B cell (primary cell): ENCODE measurements around the gene LCN2. TPM values are rescaled to one million over a fixed set of nuclear protein-coding genes. Genes with fewer than 3 reads are reported as not detected.

ENCODE experiments used
- ATAC-seq: fragments of 200-7000 bp; cut with Tn5 transposase; one replicate; pipeline ENCODE4 v1.10.0; 2021; ENCODE audit warnings: low read depth, mild to moderate bottlenecking, moderate number of reproducible peaks, moderate library complexity
- CTCF ChIA-PET: fragments of 350-600 bp; sonication (Branson Sonifier 250); formaldehyde crosslinking; loops from one replicate; lab custom pipeline; 2021; ENCODE audit warnings: antibody characterized with exemption, inconsistent platforms; lab: Charles Lee
- POLR2A ChIA-PET: fragments of 350-600 bp; sonication (Branson Sonifier 250); formaldehyde crosslinking; loops from one replicate; lab custom pipeline; 2021; ENCODE audit warnings: antibody characterized with exemption; lab: Charles Lee
- DNase-seq: peaks from one replicate; pipeline ENCODE4 v3.0.0; 2013
- H2AFZ ChIP-seq: 2 replicates; pipeline ENCODE4 v1.6.1; 2012; ENCODE audit warnings: mild to moderate bottlenecking, low read depth, low read length; ENCODE audit not compliant: insufficient read depth, poor library complexity, severe bottlenecking
- H3K27ac ChIP-seq, 2 donors: 1 replicate in 1 of 2; 2 replicates in 1 of 2; pipeline ENCODE4 v1.5.1; 2012 to 2013; ENCODE audit warnings: low read length in 2 of 2, mild to moderate bottlenecking in 2 of 2, moderate library complexity in 1 of 2
- H3K27me3 ChIP-seq, 4 experiments: fragments of 200-600 bp in 1 of 4; sonication (generic) in 1 of 4; replicated peaks in 1 of 4; 1 replicate in 2 of 4; 2 replicates in 2 of 4; pipeline versions ENCODE4 v1.6.1 to v1.7.0; 2013 to 2016; ENCODE audit warnings: low read length in 3 of 4, mild to moderate bottlenecking in 2 of 4, mixed read lengths in 1 of 4, moderate library complexity in 1 of 4; ENCODE audit not compliant: insufficient read depth in 4 of 4, control insufficient read depth in 3 of 4; ENCODE audit errors: control extremely low read depth in 1 of 4
- H3K36me3 ChIP-seq, 2 experiments: replicated peaks in 1 of 2; 1 replicate in 1 of 2; 2 replicates in 1 of 2; pipeline versions ENCODE4 v1.6.1 to v1.7.1; 2013; ENCODE audit warnings: low read length in 1 of 2; ENCODE audit not compliant: insufficient read depth in 2 of 2, control insufficient read depth in 1 of 2; ENCODE audit errors: control extremely low read depth in 1 of 2, extremely low read depth in 1 of 2
- H3K4me1 ChIP-seq, 2 donors: fragments of 200-600 bp in 1 of 2; sonication (generic) in 1 of 2; 1 replicate in 1 of 2; 2 replicates in 1 of 2; pipeline versions ENCODE4 v1.5.1 to v1.6.1; 2013 to 2017; ENCODE audit warnings: low read length in 2 of 2; ENCODE audit not compliant: control insufficient read depth in 2 of 2, insufficient read depth in 2 of 2
- H3K4me2 ChIP-seq: replicated peaks from 2 replicates; pipeline ENCODE3; 2012; ENCODE audit warnings: mild to moderate bottlenecking, low read depth, low read length; ENCODE audit not compliant: poor library complexity, severe bottlenecking
- H3K4me3 ChIP-seq, 5 experiments: fragments of 200-600 bp in 1 of 5; sonication (generic) in 1 of 5; 1 replicate in 3 of 5; 2 replicates in 2 of 5; pipeline versions ENCODE4 v1.5.1 to v1.7.0; 2011 to 2016; ENCODE audit warnings: low read length in 4 of 5, mild to moderate bottlenecking in 4 of 5, low read depth in 2 of 5, control low read depth in 1 of 5, moderate library complexity in 1 of 5; ENCODE audit not compliant: insufficient read depth in 1 of 5; ENCODE audit errors: control extremely low read depth in 1 of 5, extremely low read depth in 1 of 5
- H3K79me2 ChIP-seq: fragments of 200-600 bp; sonication (generic); one replicate; pipeline ENCODE4 v1.6.0; 2016; ENCODE audit warnings: low read length; ENCODE audit not compliant: control insufficient read depth, insufficient read depth
- H3K9ac ChIP-seq: fragments of 200-600 bp; sonication (generic); 2 replicates; pipeline ENCODE4 v1.6.1; 2017; ENCODE audit warnings: mild to moderate bottlenecking, low read length, moderate library complexity
- H3K9me3 ChIP-seq, 3 donors: one replicate each; pipeline versions ENCODE4 v1.6.1 to v1.7.1; 2013; ENCODE audit warnings: low read length in 2 of 3; ENCODE audit not compliant: control insufficient read depth in 2 of 3, insufficient read depth in 1 of 3; ENCODE audit errors: control extremely low read depth in 1 of 3
- H4K20me1 ChIP-seq: 2 replicates; pipeline ENCODE4 v1.6.0; 2012; ENCODE audit warnings: mild to moderate bottlenecking, low read length; ENCODE audit not compliant: insufficient read depth, control insufficient read depth, poor library complexity, severe bottlenecking
- H3K27ac Mint-ChIP-seq: one replicate; pipeline ENCODE4 v1.8.0; 2021; ENCODE audit warnings: mixed read lengths
- H3K27me3 Mint-ChIP-seq: one replicate; pipeline ENCODE4 v1.8.0; 2021; ENCODE audit warnings: mixed read lengths
- H3K4me1 Mint-ChIP-seq: one replicate; pipeline ENCODE4 v1.8.0; 2021; ENCODE audit warnings: mixed read lengths
- H3K4me3 Mint-ChIP-seq: one replicate; pipeline ENCODE4 v1.8.0; 2021; ENCODE audit warnings: mixed read lengths
- H3K9me3 Mint-ChIP-seq: one replicate; pipeline ENCODE4 v1.8.0; 2022; ENCODE audit warnings: mixed read lengths; ENCODE audit not compliant: insufficient read depth
- CTCF ChIP-seq: fragments of 200-600 bp; IDR thresholded peaks from one replicate; pipeline ENCODE4 v1.8.0; 2022; ENCODE audit warnings: antibody characterized with exemption, mild to moderate bottlenecking
- EZH2 ChIP-seq: IDR thresholded peaks from 2 replicates; pipeline ENCODE4 v1.6.1; 2012; ENCODE audit warnings: borderline replicate concordance, low read depth, mild to moderate bottlenecking, moderate library complexity, low read length; ENCODE audit not compliant: insufficient read depth, poor library complexity, severe bottlenecking
- whole genome bisulfite sequencing: methylation state at CpG from one replicate; pipeline ENCODE4 v1.1.5; 2013; ENCODE audit warnings: missing lambda C conversion rate; ENCODE audit not compliant: insufficient coverage; 5-methylcytosine and 5-hydroxymethylcytosine counted together
- intact Hi-C: fragments of 100-400 bp; cut with micrococcal nuclease; formaldehyde crosslinking; loops from one replicate; pipeline ENCODE4 v1.10.0; 2022
- polyA plus RNA-seq: library from polyadenylated mRNA; depleted of rRNA; stranded (reverse); fragments of >200 nt; gene quantifications from 2 replicates; pipeline ENCODE4 v1.2.3, GENCODE V29; 2012
- total RNA-seq, 2 donors: library from RNA; stranded (reverse); fragments of 120-200 nt in 1 of 2; gene quantifications; 1 replicate in 1 of 2; 2 replicates in 1 of 2; pipeline versions ENCODE4 v1.2.3 to v1.2.4, GENCODE V29; 2013 to 2022

Gene LCN2
- total and polyA plus RNA-seq, 2 donors (not counting 1 experiment from before 2014, with no cell fraction given) = not detected

GRCh38 chr9:128136816-128137793 lies 12.1 kb upstream of the LCN2 start:
- Histone ChIP-seq H3K4me1 (peaks cover 0 to 9% of the 10 kb centered on the region in 2 donors), H3K36me3 (no peaks in the 10 kb centered on the region), H3K4me2 (no peak overlapping the region), H3K9me3 (no peaks in the 10 kb centered on the region), H2AFZ (no peak overlapping the region), H3K79me2 (no peaks in the 10 kb centered on the region), H3K4me3 (no peak overlapping the region), H3K9ac (no peak overlapping the region), H3K27ac (no peak overlapping the region), H4K20me1 (no peaks in the 10 kb centered on the region), H3K27me3 (peaks cover 0 to 3% (median 0%) of the 10 kb centered on the region in 4 experiments)
- DNase-seq (no peak), ATAC-seq (no peak)
- ChIA-PET POLR2A (interaction anchor here (1.1 kb wide), 1 partner anchor 9 kb away, joined by 3 read pairs; no protein-coding TSS in a partner anchor), CTCF (no interaction called here)
- TF ChIP-seq EZH2 (no peak), CTCF (no peak)
- Mint-ChIP-seq H3K9me3 (no peaks in the 10 kb centered on the region), H3K4me1 (no peaks in the 10 kb centered on the region), H3K27me3 (peaks cover 27% of the 10 kb centered on the region), H3K27ac (no peak overlapping the region), H3K4me3 (no peak overlapping the region)
- WGBS = 84% methylated on average over 15 of the region's 18 CpGs
- intact Hi-C loops = no loop called here

GRCh38 chr9:128138001-128138400 lies 11.3 kb upstream of the LCN2 start:
- Histone ChIP-seq H2AFZ (no peak overlapping the region), H3K27ac (no peak overlapping the region), H3K9me3 (no peaks in the 10 kb centered on the region), H3K36me3 (no peaks in the 10 kb centered on the region), H3K79me2 (no peaks in the 10 kb centered on the region), H3K4me3 (no peak overlapping the region), H3K4me2 (no peak overlapping the region), H4K20me1 (no peaks in the 10 kb centered on the region), H3K4me1 (peaks cover 0 to 9% of the 10 kb centered on the region in 2 donors), H3K27me3 (peaks cover 0 to 3% (median 0%) of the 10 kb centered on the region in 4 experiments), H3K9ac (no peak overlapping the region)
- H3K9me3 Mint-ChIP-seq = no peaks in the 10 kb centered on the region
- intact Hi-C loops = no loop called here
- ChIA-PET POLR2A (interaction anchor here (1.1 kb wide), 1 partner anchor 9 kb away, joined by 3 read pairs; no protein-coding TSS in a partner anchor), CTCF (no interaction called here)
- WGBS = 88% methylated on average over 2 of the region's 3 CpGs
- DNase-seq (no peak), ATAC-seq (no peak)
- H3K27ac Mint-ChIP-seq = no peak overlapping the region
- peaks cover 23% of the 10 kb centered on the region for H3K27me3 Mint-ChIP-seq
- TF ChIP-seq CTCF = no peak
- H3K4me1 Mint-ChIP-seq = no peaks in the 10 kb centered on the region
- no peak overlapping the region for H3K4me3 Mint-ChIP-seq
